HG03354 (cell line): Measurements from ENCODE around the gene QSOX2.
"Not testable (repeated sequence)": the region's sequence is repeated elsewhere in the genome, so short reads cannot be mapped to it uniquely, and the experiment has no call there.

Source experiments
- ATAC-seq: cut with Tn5 transposase; IDR thresholded peaks from one replicate; pipeline ENCODE4 v1.9.1; 2021; ENCODE audit warnings: mild to moderate bottlenecking; ENCODE audit not compliant: unreplicated experiment, poor library complexity, severe bottlenecking

The QSOX2 gene

GRCh38 chr9:136240941-136241340 is 4.7 kb downstream of the QSOX2 start:
- no peak for ATAC-seq

GRCh38 chr9:136239983-136240330 is 5.7 kb downstream of the QSOX2 start:
- ATAC-seq, result no peak

- ATAC-seq, result no peak
Measured at GRCh38 chr9:136239135-136239982, 6.3 kb downstream of the QSOX2 start.

- ATAC-seq, result no peak
Measured at GRCh38 chr9:136238342-136238732, 7.3 kb downstream of the QSOX2 start.

GRCh38 chr9:136237486-136238341 is 7.9 kb downstream of the QSOX2 start:
- ATAC-seq, result no peak

GRCh38 chr9:136236471-136237410 is 8.9 kb downstream of the QSOX2 start:
- not testable (repeated sequence) for ATAC-seq

GRCh38 chr9:136235709-136236455 is 9.7 kb downstream of the QSOX2 start:
- no peak for ATAC-seq

DNA sequence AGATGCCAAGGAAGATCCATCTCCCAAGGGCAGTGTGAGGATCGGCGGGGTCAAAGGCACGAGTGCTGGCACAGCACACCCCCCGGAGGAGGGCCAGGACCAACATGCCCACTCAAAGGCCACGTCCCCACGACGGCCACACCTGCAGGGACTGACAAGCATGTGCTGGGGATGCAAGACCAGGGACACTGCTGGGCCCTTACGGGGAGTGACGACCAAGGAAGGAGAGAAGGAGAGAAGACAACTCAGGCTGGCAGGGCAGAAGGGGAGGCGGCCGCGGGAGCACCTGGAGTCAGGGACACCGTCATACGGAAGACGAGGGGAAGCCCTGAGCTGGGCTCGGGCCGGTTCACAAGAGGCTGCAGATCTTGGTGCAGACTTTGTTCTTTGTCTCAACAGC is 10.4 kb downstream of the QSOX2 start:
- ATAC-seq, result no peak

DNA sequence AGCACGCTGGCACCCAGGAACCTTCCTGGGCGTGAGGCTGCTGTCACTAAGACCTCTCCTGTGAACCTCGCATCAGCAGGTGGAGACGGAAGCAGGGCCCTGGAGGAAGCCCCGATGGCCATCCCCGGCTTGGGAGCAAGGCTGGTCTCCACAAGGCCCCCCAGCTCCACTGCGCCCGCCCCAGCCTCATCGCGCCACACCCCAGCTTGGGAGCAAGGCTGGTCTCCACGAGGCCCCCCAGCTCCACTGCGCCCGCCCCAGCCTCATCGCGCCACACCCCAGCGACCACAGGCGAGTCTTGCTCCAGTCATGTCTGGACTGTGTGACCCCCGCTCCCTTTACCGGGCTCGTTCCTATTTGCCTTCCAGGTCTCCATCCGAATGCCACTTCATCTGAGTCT is 11.0 kb downstream of the QSOX2 start:
- ATAC-seq, result no peak

GRCh38 chr9:136233868-136234267 is 11.7 kb downstream of the QSOX2 start:
- no peak for ATAC-seq

- no peak for ATAC-seq
Measured at GRCh38 chr9:136233411-136233810, 12.2 kb downstream of the QSOX2 start.

DNA sequence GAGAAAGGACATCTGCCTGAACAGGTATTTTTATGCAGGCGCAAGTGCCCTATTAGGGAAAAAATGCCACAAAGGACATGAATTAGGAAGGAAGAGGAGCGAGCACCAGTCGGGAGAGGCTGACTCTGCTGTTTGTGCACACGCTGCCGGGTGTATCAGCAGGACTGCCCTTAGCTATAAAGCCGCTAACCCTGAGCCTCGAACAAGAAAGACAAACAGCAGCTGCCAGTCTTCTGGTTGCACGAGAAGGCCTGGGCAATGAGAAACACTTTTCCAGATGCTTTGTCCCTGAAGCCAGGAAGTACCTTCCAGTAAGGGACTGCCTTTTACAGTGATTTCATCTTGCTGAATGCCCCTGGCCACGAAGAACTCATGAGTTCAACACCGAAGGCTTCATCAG is 12.6 kb downstream of the QSOX2 start:
- no peak for ATAC-seq

DNA sequence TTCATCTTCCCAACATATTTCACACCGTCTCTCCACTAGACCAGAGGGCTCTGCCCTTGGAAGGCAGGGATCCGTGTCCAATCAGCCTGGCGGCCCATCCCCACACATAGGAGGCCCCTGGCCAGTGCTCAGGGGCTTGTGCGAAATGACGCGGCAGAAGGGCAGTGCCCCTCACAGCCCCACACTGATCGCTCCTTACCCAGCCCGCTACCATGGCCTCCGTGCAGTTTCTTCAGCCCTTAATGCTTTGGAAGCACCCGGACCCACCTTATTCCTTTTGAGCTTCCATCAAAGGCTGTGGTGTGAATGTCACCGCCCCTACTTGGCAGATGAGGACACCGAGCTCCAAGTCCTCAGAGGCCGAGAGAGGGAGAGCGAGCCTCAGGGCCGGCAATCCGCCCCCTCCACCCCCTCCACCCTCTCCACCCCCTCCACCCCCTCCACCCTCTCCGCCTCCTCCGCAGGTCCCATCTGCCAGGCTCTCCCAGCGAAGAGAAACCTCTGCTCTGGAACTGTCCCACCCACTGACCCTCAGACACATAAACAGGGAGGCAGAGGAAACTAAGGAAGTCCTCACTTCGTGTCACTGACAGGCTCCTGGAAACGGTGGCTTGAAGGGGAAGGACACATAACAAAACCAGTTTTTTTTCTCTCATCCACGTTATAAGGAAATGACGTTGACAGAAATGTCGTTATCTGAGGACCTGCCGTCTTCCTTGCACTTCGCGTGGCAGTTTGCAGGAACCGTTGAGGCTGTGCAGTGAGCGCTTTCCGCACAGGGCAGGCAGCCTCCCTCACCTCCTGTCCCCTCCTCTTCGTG is 13.9 kb downstream of the QSOX2 start:
- ATAC-seq, result no peak

- ATAC-seq, result no peak
Measured at GRCh38 chr9:136230773-136231172, 14.8 kb downstream of the QSOX2 start.

DNA sequence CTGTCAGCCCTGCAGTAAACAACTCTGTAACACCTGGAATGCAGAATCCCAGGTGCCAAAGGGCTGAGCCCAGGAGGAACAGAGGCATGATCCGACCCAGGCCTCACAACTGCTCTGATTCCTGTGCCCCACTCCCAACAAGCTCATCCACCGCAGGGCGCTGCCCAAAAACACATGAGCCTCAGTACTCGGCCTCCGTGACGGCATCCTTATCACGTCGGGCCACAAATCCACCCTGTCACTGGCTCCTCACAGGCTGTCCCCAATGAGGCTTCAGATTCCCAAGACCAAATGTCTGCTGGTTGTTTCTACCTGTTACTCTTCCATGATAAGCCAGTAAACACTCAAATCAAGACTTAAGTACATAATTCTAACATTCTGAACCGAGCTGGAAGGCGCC is 15.2 kb downstream of the QSOX2 start:
- ATAC-seq, result no peak

- ATAC-seq, result no peak
Measured at GRCh38 chr9:136229096-136230065, 16.2 kb downstream of the QSOX2 start.

GRCh38 chr9:136228107-136228875 is 17.3 kb downstream of the QSOX2 start:
- ATAC-seq, result no peak
